K562 (cell line): ENCODE results near the gene ACP5. TPM values are rescaled to one million over a fixed set of nuclear protein-coding genes. Genes with fewer than 3 reads are reported as not detected.

Experiments
- ATAC-seq: fragments of 200-7000 bp; cut with Tn5 transposase; 3 replicates; pipeline ENCODE4 v1.9.1; 2020; ENCODE audit warnings: moderate library complexity
- BruUV-seq: library from RNA; stranded (reverse); fragments of 400-500 nt; replicated peaks from 2 replicates; lab custom pipeline; 2021; lab: Mats Ljungman, UMichigan
- CTCF ChIA-PET: fragments of 300-600 bp; formaldehyde crosslinking; extraction: SDS; loops from one replicate; lab custom pipeline; 2021; ENCODE audit warnings: low intra/inter-chr PET ratio; lab: Yijun Ruan, JAX
- POLR2A ChIA-PET: fragments of 300-600, 350-650 bp; sonication (Branson Sonifier 250); formaldehyde crosslinking; extraction: SDS; loops from one replicate; lab custom pipeline; 2021; ENCODE audit warnings: antibody characterized with exemption, inconsistent platforms; lab: Yijun Ruan, JAX
- DNase-seq, 4 experiments: peaks; one replicate each; pipeline versions ENCODE4 v3.0.0 to v3.0.0-alpha.2; 2011 to 2018; ENCODE audit warnings: low spot score in 3 of 4, mixed read lengths in 3 of 4; ENCODE audit errors: extremely low read depth in 1 of 4
- FAIRE-seq: peaks from 2 replicates; lab custom pipeline; 2011; peaks lifted over from hg19 to GRCh38; lab: Jason Lieb, UNC
- H2AFZ ChIP-seq: 2 replicates; pipeline ENCODE4 v1.6.0; 2011; ENCODE audit warnings: low read depth, low read length, control low read depth, inconsistent platforms
- H3K27ac ChIP-seq: fragments of 200-600 bp; 3 replicates; pipeline ENCODE4 v1.8.0; 2011; ENCODE audit warnings: low read depth, mild to moderate bottlenecking, control low read depth, inconsistent platforms, low read length, moderate library complexity, mixed read lengths; ENCODE audit errors: extremely low read depth
- H3K27me3 ChIP-seq, 2 experiments: fragments of 300-600 bp in 1 of 2; 2 replicates in 1 of 2; 3 replicates in 1 of 2; pipeline versions ENCODE4 v1.6.0 to v1.8.0; 2011; ENCODE audit warnings: inconsistent platforms in 2 of 2, low read length in 2 of 2, mild to moderate bottlenecking in 1 of 2, mixed read lengths in 1 of 2, moderate library complexity in 1 of 2; ENCODE audit not compliant: control insufficient read depth in 2 of 2, insufficient read depth in 2 of 2
- H3K36me3 ChIP-seq: fragments of 300-600 bp; 3 replicates; pipeline ENCODE4 v1.8.0; 2011; ENCODE audit warnings: mild to moderate bottlenecking, low read length, inconsistent platforms; ENCODE audit not compliant: control insufficient read depth, insufficient read depth
- H3K4me1 ChIP-seq, 2 experiments: fragments of 200-600 bp in 1 of 2; replicated peaks in 1 of 2; 2 replicates in 1 of 2; 3 replicates in 1 of 2; pipeline versions ENCODE4 v1.5.1 to v1.8.0; 2011; ENCODE audit warnings: inconsistent platforms in 2 of 2, low read length in 2 of 2, mild to moderate bottlenecking in 1 of 2, mixed read lengths in 1 of 2, moderate library complexity in 1 of 2; ENCODE audit not compliant: control insufficient read depth in 2 of 2, insufficient read depth in 2 of 2
- H3K4me2 ChIP-seq: 2 replicates; pipeline ENCODE4 v1.6.1; 2011; ENCODE audit warnings: low read length, control low read depth, inconsistent platforms, mixed read lengths; ENCODE audit not compliant: insufficient read depth
- H3K4me3 ChIP-seq: fragments of 200-600 bp; sonication (generic), shearing (Covaris generic); 2 replicates; pipeline ENCODE4 v1.5.1; 2016; ENCODE audit warnings: control low read depth, inconsistent platforms
- H3K79me2 ChIP-seq: fragments of 200-600 bp; 3 replicates; pipeline ENCODE4 v1.8.0; 2011; ENCODE audit warnings: low read length, inconsistent platforms; ENCODE audit not compliant: control insufficient read depth, insufficient read depth
- H3K9ac ChIP-seq, 2 experiments: 2 replicates each; pipeline versions ENCODE4 v1.6.0 to v1.6.1; 2011; ENCODE audit warnings: low read depth in 2 of 2, low read length in 2 of 2, control low read depth in 1 of 2, inconsistent platforms in 1 of 2, mild to moderate bottlenecking in 1 of 2, mixed read lengths in 1 of 2; ENCODE audit not compliant: insufficient read depth in 1 of 2
- H3K9me1 ChIP-seq: one replicate; pipeline ENCODE4 v1.6.0; 2011; ENCODE audit warnings: inconsistent platforms, mild to moderate bottlenecking, low read length, moderate library complexity; ENCODE audit not compliant: control insufficient read depth, insufficient read depth
- H3K9me3 ChIP-seq: replicated peaks from 2 replicates; pipeline ENCODE4 v1.5.1; 2011; ENCODE audit warnings: low read depth, low read length, inconsistent platforms; ENCODE audit not compliant: control insufficient read depth, insufficient read depth
- H4K20me1 ChIP-seq: replicated peaks from 2 replicates; pipeline ENCODE4 v1.6.1; 2011; ENCODE audit warnings: low read length, inconsistent platforms, mixed read lengths; ENCODE audit not compliant: control insufficient read depth, insufficient read depth
- CTCFL ChIP-seq: IDR thresholded peaks from 2 replicates; pipeline ENCODE4 v1.6.1; 2011; ENCODE audit warnings: borderline replicate concordance, low read depth, mild to moderate bottlenecking, moderate library complexity, low read length; ENCODE audit not compliant: insufficient read depth, poor library complexity, severe bottlenecking
- FOXK2 ChIP-seq, 2 experiments: fragments of 450-650 bp; IDR thresholded peaks in 1 of 2; conservative IDR thresholded peaks in 1 of 2; 2 replicates each; pipeline ENCODE4 v1.6.1; 2016; ENCODE audit warnings: low read depth in 2 of 2, mild to moderate bottlenecking in 1 of 2
- FOXP1 ChIP-seq: sonication (generic); formaldehyde crosslinking; IDR thresholded peaks from 2 replicates; pipeline ENCODE4 v1.8.0; 2022; ENCODE audit warnings: mild to moderate bottlenecking, missing genetic modification reagents
- HDAC1 ChIP-seq, 2 experiments: fragments of 450-650 bp; IDR thresholded peaks; 2 replicates each; pipeline ENCODE4 v1.6.1; 2016 to 2017; ENCODE audit warnings: inconsistent platforms in 1 of 2, mild to moderate bottlenecking in 1 of 2, moderate library complexity in 1 of 2
- HNRNPK ChIP-seq: fragments of 200-400 bp; formaldehyde crosslinking; IDR thresholded peaks from one replicate; pipeline ENCODE4 v1.6.1; 2018; ENCODE audit warnings: mild to moderate bottlenecking, low read depth, low read length; ENCODE audit not compliant: poor library complexity, severe bottlenecking
- PHF21A ChIP-seq: fragments of 450-650 bp; IDR thresholded peaks from 2 replicates; pipeline ENCODE4 v1.6.1; 2017; ENCODE audit warnings: low read depth, borderline replicate concordance
- SRSF3 ChIP-seq: fragments of 200-400 bp; formaldehyde crosslinking; IDR thresholded peaks from 2 replicates; pipeline ENCODE4 v1.6.1; 2016; ENCODE audit warnings: mild to moderate bottlenecking, low read length, moderate library complexity; ENCODE audit not compliant: insufficient read depth
- TEAD4 ChIP-seq, 2 experiments: sonication (generic) in 1 of 2; formaldehyde crosslinking in 1 of 2; IDR thresholded peaks; 2 replicates each; pipeline versions ENCODE4 v1.6.1 to v1.8.0; 2012 to 2022; ENCODE audit warnings: borderline replicate concordance in 1 of 2, inconsistent platforms in 1 of 2, low read length in 1 of 2, mild to moderate bottlenecking in 1 of 2, missing genetic modification reagents in 1 of 2
- TGIF2 ChIP-seq: sonication (generic); formaldehyde crosslinking; IDR thresholded peaks from 2 replicates; pipeline ENCODE4 v1.8.1; 2022; ENCODE audit warnings: mild to moderate bottlenecking, missing genetic modification reagents, moderate library complexity
- ZBTB33 ChIP-seq: sonication (generic); formaldehyde crosslinking; IDR thresholded peaks from 2 replicates; pipeline ENCODE4 v1.8.1; 2023; ENCODE audit warnings: mild to moderate bottlenecking, missing genetic modification reagents
- ZBTB9 ChIP-seq: fragments of 450-650 bp; formaldehyde crosslinking; IDR thresholded peaks from 2 replicates; pipeline ENCODE4 v1.4.0; 2020; ENCODE audit warnings: mild to moderate bottlenecking, moderate library complexity
- ZNF561 ChIP-seq: fragments of 450-650 bp; formaldehyde crosslinking; conservative IDR thresholded peaks from 2 replicates; pipeline ENCODE4 v1.4.0; 2020; ENCODE audit warnings: mild to moderate bottlenecking, moderate library complexity
- ZNF740 ChIP-seq, 3 experiments: fragments of 200-800 bp in 1 of 3; sonication (Bioruptor generic) in 1 of 3; sonication (generic) in 1 of 3; formaldehyde crosslinking in 1 of 3; IDR thresholded peaks; 2 replicates each; pipeline versions ENCODE4 v1.6.1 to v1.8.0; 2016 to 2022; ENCODE audit warnings: mild to moderate bottlenecking in 2 of 3, missing compliant biosample characterization in 2 of 3, missing genetic modification characterization in 2 of 3, missing genetic modification reagents in 1 of 3
- ZNF830 ChIP-seq: fragments of 250-450 bp; sonication (Bioruptor Pico); IDR thresholded peaks from 2 replicates; pipeline ENCODE4 v1.5.0; 2021; ENCODE audit warnings: mild to moderate bottlenecking
- WGBS: fragments of 100-300 bp; shearing (Covaris generic); methylation state at CpG from one replicate; pipeline ENCODE4 v1.1.6; 2016; ENCODE audit warnings: low coverage, mixed read lengths; ENCODE audit not compliant: insufficient coverage; ENCODE audit errors: missing lambda C conversion rate; 5-methylcytosine and 5-hydroxymethylcytosine counted together
- in situ Hi-C: fragments of 300-500 bp; cut with MboI; formaldehyde crosslinking; loops from 4 replicates; pipeline ENCODE4 v1.15.0; 2018; ENCODE audit warnings: inconsistent platforms, mixed read lengths
- intact Hi-C: fragments of 100-400 bp; cut with micrococcal nuclease; formaldehyde crosslinking; loops from 2 replicates; pipeline ENCODE4 v1.14.2; 2022
- polyA plus RNA-seq, 8 experiments: library from polyadenylated mRNA; depleted of rRNA in 4 of 8; stranded (reverse) in 5 of 8; unstranded in 3 of 8; fragments of >200 nt; fragmentation: Nextera tagmentation in 2 of 8; fragmentation: Illumina TruSeq in 1 of 8; extraction: Ambion mirVana in 2 of 8; extraction: Trizol in 1 of 8; gene quantifications; 2 replicates each; pipeline versions ENCODE4 v1.2.1 to v1.2.3, GENCODE V29; 2011 to 2014; ENCODE audit warnings: inconsistent platforms in 1 of 8, missing spikeins in 1 of 8
- total RNA-seq, 7 experiments: library from RNA; depleted of rRNA in 6 of 7; stranded (reverse); fragments of >200 nt in 6 of 7; fragmentation: Illumina TruSeq in 2 of 7; extraction: Trizol in 2 of 7; gene quantifications; 2 replicates each; pipeline versions ENCODE4 v1.2.1 to v1.2.3, GENCODE V29; 2011 to 2021; ENCODE audit warnings: low replicate concordance in 1 of 7

ACP5 gene
- total and polyA plus RNA-seq, 9 of the 15 experiments (the other 6 are each of a cell fraction or from before 2014, with no cell fraction given): 0.06 to 1.1 (median 0.31) TPM; not detected in 1

- 50% methylated on average over 5 of the region's 5 CpGs for WGBS
- peak in 2 of 4 experiments; percentile 10 to 16 for DNase-seq
- TF ChIP-seq HNRNPK: no peak
- no peak for TF ChIP-seq HDAC1 (IDR thresholded peaks at IDR 0.05)
- TF ChIP-seq CTCFL: no peak
- TF ChIP-seq ZNF561 (CRISPR knock-in tag): no peak
- TF ChIP-seq FOXP1: no peak
- TF ChIP-seq PHF21A: 0 out of 2 replicates have a peak, but pooled peaks have one; percentile 12
- no peak for TF ChIP-seq ZNF830 (CRISPR knock-in tag)
- TF ChIP-seq ZBTB33 (CRISPR knock-in tag): peak; percentile 96
- peak; percentile 51 to 71; a peak in 3 of 4 replicates for TF ChIP-seq FOXK2 (conservative IDR thresholded peaks at IDR 0.05 in 1 of 2, IDR thresholded peaks at IDR 0.05 in 1 of 2; ENCODE audit: low read depth in 2 of 2)
- no peak for TF ChIP-seq SRSF3
- TF ChIP-seq TEAD4 (IDR thresholded peaks at IDR 0.05; ENCODE audit: low read length): 0 out of 2 replicates have a peak, but pooled peaks have one; percentile 9
- TF ChIP-seq TEAD4 (CRISPR knock-in tag; IDR thresholded peaks at IDR 0.05; ENCODE audit: borderline replicate concordance): no peak
- no peak for TF ChIP-seq ZBTB9 (CRISPR knock-in tag)
- TF ChIP-seq TGIF2 (CRISPR knock-in tag): no peak
- TF ChIP-seq ZNF740 (CRISPR knock-in tag; IDR thresholded peaks at IDR 0.05): no peak
- no peak for TF ChIP-seq ZNF740 (tag; IDR thresholded peaks at IDR 0.05)
Measured at GRCh38 chr19:11570039-11570462, 7.4 kb downstream of the ACP5 start.

More at GRCh38 chr19:11570039-11570462, 7.4 kb downstream of the ACP5 start:
- in situ Hi-C loops: no loop called here
- H3K9ac ChIP-seq: peak overlapping the region in 1 of 2 experiments; percentile 82; a peak in 1 of 4 replicates
- no peaks in the 10 kb centered on the region for H3K9me1 ChIP-seq
- no peak overlapping the region for H2AFZ ChIP-seq
- no peaks in the 10 kb centered on the region for H3K36me3 ChIP-seq
- intact Hi-C loops: no loop called here
- no peaks in the 10 kb centered on the region for H4K20me1 ChIP-seq
- no peak overlapping the region for H3K27ac ChIP-seq
- H3K9me3 ChIP-seq: no peaks in the 10 kb centered on the region
- BruUV-seq: no TSS peak
- ChIA-PET CTCF (no interaction called here), POLR2A (interaction anchor here (0.6 to 1.7 kb wide), 4 partner anchors 10 to 19 kb away, joined by 3 to 4 read pairs (median 3); no protein-coding TSS in a partner anchor)
- ATAC-seq (no peak; the same call in 2 of the 3 replicates), FAIRE-seq (no peak)
- H3K4me3 ChIP-seq: no peak overlapping the region
- no peaks in the 10 kb centered on the region for H3K79me2 ChIP-seq
- H3K4me2 ChIP-seq: no peak overlapping the region
- H3K27me3 ChIP-seq: no peaks in the 10 kb centered on the region
- H3K4me1 ChIP-seq: peaks cover 23 to 41% of the 10 kb centered on the region in 2 experiments
